Uterus (tissue), 2 donors: ENCODE results near the gene MBTPS2.

Experiments
- POLR2A ChIP-seq, 2 donors: fragments of 450-650 bp; IDR thresholded peaks; one replicate each; pipeline ENCODE4 v1.6.1; 2016; ENCODE audit warnings: antibody characterized with exemption in 2 of 2, mild to moderate bottlenecking in 1 of 2, moderate library complexity in 1 of 2
- TF ChIP-seq, protein P1 (sequence below), 4 experiments: fragments of 200-600 bp in 2 of 4; fragments of 450-650 bp in 2 of 4; sonication (generic) in 2 of 4; IDR thresholded peaks; one replicate each; pipeline ENCODE4 v1.5.1; 2016 to 2019; ENCODE audit warnings: antibody characterized with exemption in 4 of 4, mild to moderate bottlenecking in 2 of 4, moderate library complexity in 1 of 4

GRCh38 chrX:21840193-21840545 is 752 bp downstream of the MBTPS2 start:
- TF ChIP-seq, protein P1, sequence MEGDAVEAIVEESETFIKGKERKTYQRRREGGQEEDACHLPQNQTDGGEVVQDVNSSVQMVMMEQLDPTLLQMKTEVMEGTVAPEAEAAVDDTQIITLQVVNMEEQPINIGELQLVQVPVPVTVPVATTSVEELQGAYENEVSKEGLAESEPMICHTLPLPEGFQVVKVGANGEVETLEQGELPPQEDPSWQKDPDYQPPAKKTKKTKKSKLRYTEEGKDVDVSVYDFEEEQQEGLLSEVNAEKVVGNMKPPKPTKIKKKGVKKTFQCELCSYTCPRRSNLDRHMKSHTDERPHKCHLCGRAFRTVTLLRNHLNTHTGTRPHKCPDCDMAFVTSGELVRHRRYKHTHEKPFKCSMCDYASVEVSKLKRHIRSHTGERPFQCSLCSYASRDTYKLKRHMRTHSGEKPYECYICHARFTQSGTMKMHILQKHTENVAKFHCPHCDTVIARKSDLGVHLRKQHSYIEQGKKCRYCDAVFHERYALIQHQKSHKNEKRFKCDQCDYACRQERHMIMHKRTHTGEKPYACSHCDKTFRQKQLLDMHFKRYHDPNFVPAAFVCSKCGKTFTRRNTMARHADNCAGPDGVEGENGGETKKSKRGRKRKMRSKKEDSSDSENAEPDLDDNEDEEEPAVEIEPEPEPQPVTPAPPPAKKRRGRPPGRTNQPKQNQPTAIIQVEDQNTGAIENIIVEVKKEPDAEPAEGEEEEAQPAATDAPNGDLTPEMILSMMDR (IDR thresholded peaks at IDR 0.05), result no peak
- no peak for TF ChIP-seq POLR2A (IDR thresholded peaks at IDR 0.05)
